Type B pancreatic cell (in vitro differentiated cells): ENCODE data around the gene KMT2C. TPM values are rescaled to one million over a fixed set of nuclear protein-coding genes. Genes with fewer than 3 reads are reported as not detected.
A peak's percentile ranks its signal among the peaks of the same experiment; 100 is the strongest.
"Not testable (repeated sequence)": the region's sequence is repeated elsewhere in the genome, so short reads cannot be mapped to it uniquely, and the experiment has no call there.

Source experiments
- DNase-seq: peaks from one replicate; pipeline ENCODE4 v3.0.0; 2021; ENCODE audit warnings: mixed read lengths; ENCODE audit not compliant: unreplicated experiment; ENCODE audit errors: extremely low spot score
- H3K27ac Mint-ChIP-seq: 2 replicates; pipeline ENCODE4 v1.8.0; 2021; ENCODE audit warnings: mild to moderate bottlenecking, mixed read lengths
- H3K27me3 Mint-ChIP-seq: 2 replicates; pipeline ENCODE4 v1.8.0; 2021; ENCODE audit warnings: mixed read lengths
- H3K36me3 Mint-ChIP-seq: 2 replicates; pipeline ENCODE4 v1.8.0; 2021; ENCODE audit warnings: mixed read lengths
- H3K4me1 Mint-ChIP-seq: one replicate; pipeline ENCODE4 v1.8.0; 2021; ENCODE audit warnings: mixed read lengths; ENCODE audit not compliant: unreplicated experiment
- H3K4me3 Mint-ChIP-seq: 2 replicates; pipeline ENCODE4 v1.8.0; 2021; ENCODE audit warnings: mild to moderate bottlenecking, mixed read lengths
- H3K9me3 Mint-ChIP-seq: 2 replicates; pipeline ENCODE4 v1.8.0; 2021; ENCODE audit warnings: mixed read lengths
- total RNA-seq: library from RNA; stranded (reverse); gene quantifications from 2 replicates; pipeline ENCODE4 v1.2.1, GENCODE V29; 2021; ENCODE audit warnings: low replicate concordance
- TF ChIP-seq, protein P1 (sequence below): fragments of 200-600 bp; sonication (generic); conservative IDR thresholded peaks from 2 replicates; pipeline ENCODE4 v1.5.0; 2021; ENCODE audit warnings: antibody characterized with exemption, mild to moderate bottlenecking

Gene KMT2C
- total RNA-seq, 1 donor from 2014 or later, result 60.3 TPM

DNA sequence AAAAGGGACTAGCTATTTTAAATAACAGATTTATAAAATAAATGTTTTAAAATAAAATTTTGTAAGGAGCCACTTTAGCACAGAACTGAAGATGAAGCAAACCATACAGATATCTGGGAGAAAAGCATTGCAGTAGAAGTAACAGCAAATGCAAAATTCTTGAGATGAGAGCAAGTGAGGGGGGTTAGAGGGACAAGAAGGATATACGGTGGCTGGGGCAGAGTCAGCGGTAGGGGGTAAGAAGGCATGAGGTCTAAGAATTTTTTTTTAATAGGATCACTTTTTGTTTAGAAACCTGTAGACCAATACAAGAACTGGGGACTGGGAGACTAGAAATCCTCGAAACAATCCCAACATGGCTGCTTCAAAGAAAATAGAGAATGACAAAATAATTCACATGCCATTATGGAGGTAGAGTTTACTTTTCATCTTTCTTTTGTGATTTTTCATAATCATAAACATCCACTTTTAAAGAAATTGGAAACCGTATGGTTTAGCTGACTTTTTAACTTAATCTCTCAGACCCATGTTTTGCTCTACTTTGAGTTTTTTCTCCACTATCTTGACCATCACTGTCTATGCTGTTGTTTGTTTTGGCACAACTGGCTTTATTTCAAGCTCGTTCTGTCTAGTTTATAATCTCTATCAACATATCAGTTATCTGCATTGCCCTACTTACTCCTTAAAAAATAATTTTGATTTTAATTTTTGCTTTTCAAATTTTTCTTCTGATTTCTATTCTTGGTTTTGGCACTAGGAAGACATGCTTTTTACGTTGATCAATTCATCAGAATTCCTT lies 73.5 kb downstream of the KMT2C start:
- Mint-ChIP-seq H3K36me3 (peaks cover 9% of the 10 kb centered on the region), H3K4me3 (no peak overlapping the region), H3K9me3 (no peaks in the 10 kb centered on the region), H3K4me1 (peaks cover 10% of the 10 kb centered on the region), H3K27ac (no peak overlapping the region), H3K27me3 (no peaks in the 10 kb centered on the region)
- TF ChIP-seq, protein P1, sequence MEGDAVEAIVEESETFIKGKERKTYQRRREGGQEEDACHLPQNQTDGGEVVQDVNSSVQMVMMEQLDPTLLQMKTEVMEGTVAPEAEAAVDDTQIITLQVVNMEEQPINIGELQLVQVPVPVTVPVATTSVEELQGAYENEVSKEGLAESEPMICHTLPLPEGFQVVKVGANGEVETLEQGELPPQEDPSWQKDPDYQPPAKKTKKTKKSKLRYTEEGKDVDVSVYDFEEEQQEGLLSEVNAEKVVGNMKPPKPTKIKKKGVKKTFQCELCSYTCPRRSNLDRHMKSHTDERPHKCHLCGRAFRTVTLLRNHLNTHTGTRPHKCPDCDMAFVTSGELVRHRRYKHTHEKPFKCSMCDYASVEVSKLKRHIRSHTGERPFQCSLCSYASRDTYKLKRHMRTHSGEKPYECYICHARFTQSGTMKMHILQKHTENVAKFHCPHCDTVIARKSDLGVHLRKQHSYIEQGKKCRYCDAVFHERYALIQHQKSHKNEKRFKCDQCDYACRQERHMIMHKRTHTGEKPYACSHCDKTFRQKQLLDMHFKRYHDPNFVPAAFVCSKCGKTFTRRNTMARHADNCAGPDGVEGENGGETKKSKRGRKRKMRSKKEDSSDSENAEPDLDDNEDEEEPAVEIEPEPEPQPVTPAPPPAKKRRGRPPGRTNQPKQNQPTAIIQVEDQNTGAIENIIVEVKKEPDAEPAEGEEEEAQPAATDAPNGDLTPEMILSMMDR, result no peak
- DNase-seq, result no peak

DNA sequence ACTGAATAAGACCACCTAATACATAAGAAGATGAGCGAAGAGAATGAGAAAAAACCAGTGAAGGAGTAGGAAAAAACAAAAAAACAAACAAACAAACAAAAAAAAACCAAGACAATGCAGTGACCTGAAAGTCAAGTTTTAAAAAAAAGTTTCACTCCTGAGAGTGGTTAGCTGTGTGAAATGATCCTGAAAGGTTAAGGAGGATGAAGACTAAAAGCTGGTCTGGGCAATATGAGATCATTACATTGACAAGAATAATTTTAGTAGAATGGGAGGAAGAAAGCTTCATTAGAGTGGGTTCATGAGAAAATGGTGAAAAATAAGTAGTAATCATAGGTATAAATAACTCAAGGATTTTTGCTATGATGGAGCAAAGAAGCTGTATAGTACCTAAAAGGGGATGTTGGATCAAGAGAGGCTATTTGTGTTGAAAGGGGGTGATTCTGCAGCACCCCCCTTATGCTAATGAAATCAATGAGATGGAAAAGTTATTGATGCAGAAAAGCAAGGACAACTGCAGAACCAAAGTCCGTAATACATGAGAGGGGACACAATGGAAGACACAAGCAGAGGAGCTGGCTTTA lies 80.2 kb downstream of the KMT2C start:
- Mint-ChIP-seq H3K36me3 (peaks cover 40% of the 10 kb centered on the region), H3K27ac (peak overlapping the region; percentile 7)
- TF ChIP-seq, protein P1, result no peak

DNA sequence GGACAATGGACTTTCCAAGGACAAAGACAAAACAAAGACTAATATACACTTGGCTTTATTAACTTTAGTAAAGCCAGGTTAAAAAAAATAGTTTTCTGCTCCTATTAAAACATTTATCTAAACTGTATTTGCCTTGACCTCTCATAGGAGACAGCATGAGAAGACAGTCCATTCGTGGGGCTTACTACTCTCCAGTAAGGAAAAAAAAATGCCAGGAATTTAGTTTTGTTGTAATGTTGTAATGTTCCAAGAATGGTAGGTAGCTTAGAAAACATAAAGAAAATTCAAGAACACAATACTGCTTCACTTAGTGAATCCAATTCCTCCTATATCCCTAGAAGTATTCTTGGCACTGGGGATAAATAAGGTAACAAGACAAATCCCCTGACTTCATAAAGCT lies 81.7 kb downstream of the KMT2C start:
- no peak for DNase-seq
- Mint-ChIP-seq H3K9me3 (no peaks in the 10 kb centered on the region), H3K36me3 (peaks cover 46% of the 10 kb centered on the region), H3K27me3 (no peaks in the 10 kb centered on the region), H3K27ac (no peak overlapping the region), H3K4me3 (no peak overlapping the region), H3K4me1 (peaks cover 5% of the 10 kb centered on the region)
- TF ChIP-seq, protein P1, result no peak

More for the DNA sequence above, 80.2 kb downstream of the KMT2C start:
- Mint-ChIP-seq H3K4me3 (no peak overlapping the region), H3K4me1 (peaks cover 5% of the 10 kb centered on the region), H3K27me3 (no peaks in the 10 kb centered on the region), H3K9me3 (no peaks in the 10 kb centered on the region)
- DNase-seq, result no peak

GRCh38 chr7:152353281-152353680 lies 82.5 kb downstream of the KMT2C start:
- H3K27ac Mint-ChIP-seq, H3K27me3 Mint-ChIP-seq, H3K4me1 Mint-ChIP-seq, H3K4me3 Mint-ChIP-seq, H3K9me3 Mint-ChIP-seq, DNase-seq: not testable (repeated sequence)
- peaks cover 53% of the 10 kb centered on the region for H3K36me3 Mint-ChIP-seq

DNA sequence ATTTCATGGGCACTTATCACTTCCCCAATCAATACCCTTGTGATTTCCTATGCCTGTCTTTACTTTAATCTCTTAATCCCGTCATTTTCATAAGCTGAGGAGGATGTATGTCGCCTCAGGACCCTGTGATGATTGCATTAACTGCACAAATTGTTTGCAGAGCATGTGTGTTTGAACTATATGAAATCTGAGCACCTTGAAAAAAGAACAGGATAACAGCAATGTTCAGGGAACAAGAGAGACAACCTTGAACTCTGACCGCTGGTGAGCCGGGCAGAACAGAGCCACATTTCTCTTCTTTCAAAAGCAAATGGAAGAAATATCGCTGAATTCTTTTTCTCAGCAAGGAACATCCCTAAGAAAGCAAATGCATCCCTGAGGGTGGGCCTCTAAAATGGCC lies 84.1 kb downstream of the KMT2C start:
- H3K4me3 Mint-ChIP-seq, DNase-seq, H3K27ac Mint-ChIP-seq, H3K9me3 Mint-ChIP-seq, H3K4me1 Mint-ChIP-seq, H3K27me3 Mint-ChIP-seq: not testable (repeated sequence)
- H3K36me3 Mint-ChIP-seq, result peaks cover 65% of the 10 kb centered on the region

- H3K9me3 Mint-ChIP-seq, result peaks cover 8% of the 10 kb centered on the region
These were observed 84.6 kb downstream of the KMT2C start for GRCh38 chr7:152351168-152351567.

More at GRCh38 chr7:152351168-152351567, 84.6 kb downstream of the KMT2C start:
- H3K4me3 Mint-ChIP-seq, result no peak overlapping the region
- TF ChIP-seq, protein P1, result no peak
- DNase-seq, result no peak
- H3K36me3 Mint-ChIP-seq, result peaks cover 67% of the 10 kb centered on the region
- H3K27ac Mint-ChIP-seq, result no peak overlapping the region
- H3K27me3 Mint-ChIP-seq, result no peaks in the 10 kb centered on the region
- H3K4me1 Mint-ChIP-seq, result peaks cover 5% of the 10 kb centered on the region
